B cell (primary cell): ENCODE data around the gene SRPRB.

Experiments
- CTCF ChIP-seq: fragments of 200-600 bp; IDR thresholded peaks from one replicate; pipeline ENCODE4 v1.8.0; 2022; ENCODE audit warnings: antibody characterized with exemption, mild to moderate bottlenecking
- EZH2 ChIP-seq: IDR thresholded peaks from 2 replicates; pipeline ENCODE4 v1.6.1; 2012; ENCODE audit warnings: borderline replicate concordance, low read depth, mild to moderate bottlenecking, moderate library complexity, low read length; ENCODE audit not compliant: insufficient read depth, poor library complexity, severe bottlenecking

- TF ChIP-seq CTCF (no peak), EZH2 (no peak)
Measured at GRCh38 chr3:133767607-133768006, 38.0 kb upstream of the SRPRB start.
